Keratinocyte (primary cell): ENCODE data around the gene GJE1. TPM values are rescaled to one million over a fixed set of nuclear protein-coding genes. Genes with fewer than 3 reads are reported as not detected.

ENCODE experiments used
- DNase-seq: peaks from one replicate; pipeline ENCODE4 v3.0.0-alpha.2; 2011; ENCODE audit warnings: low read depth, missing footprints, low spot score
- FAIRE-seq: peaks from 2 replicates; lab custom pipeline; 2011; peaks lifted over from hg19 to GRCh38; lab: Jason Lieb, UNC
- H2AFZ ChIP-seq: 2 replicates; pipeline ENCODE4 v1.6.0; 2012; ENCODE audit warnings: low read length, control low read depth, inconsistent platforms; ENCODE audit not compliant: control insufficient read depth
- H3K27ac ChIP-seq: 2 replicates; pipeline ENCODE4 v1.5.1; 2011; ENCODE audit warnings: low read length; ENCODE audit not compliant: control insufficient read depth, insufficient read depth
- H3K27me3 ChIP-seq: 3 replicates; pipeline ENCODE4 v1.6.0; 2011; ENCODE audit warnings: low read length; ENCODE audit not compliant: control insufficient read depth, insufficient read depth; ENCODE audit errors: extremely low read depth
- H3K36me3 ChIP-seq, 2 experiments: 2 replicates in 1 of 2; 3 replicates in 1 of 2; pipeline ENCODE4 v1.5.1; 2011; ENCODE audit warnings: low read length in 2 of 2, mild to moderate bottlenecking in 1 of 2; ENCODE audit not compliant: control insufficient read depth in 2 of 2, insufficient read depth in 2 of 2; ENCODE audit errors: extremely low read depth in 1 of 2
- H3K4me1 ChIP-seq: 3 replicates; pipeline ENCODE4 v1.5.1; 2011; ENCODE audit warnings: low read length; ENCODE audit not compliant: control insufficient read depth, insufficient read depth; ENCODE audit errors: extremely low read depth
- H3K4me2 ChIP-seq: 3 replicates; pipeline ENCODE4 v1.6.0; 2011; ENCODE audit warnings: low read depth, low read length; ENCODE audit not compliant: control insufficient read depth, insufficient read depth; ENCODE audit errors: extremely low read depth
- H3K4me3 ChIP-seq, 3 experiments: fragments of 200-600 bp in 1 of 3; sonication (generic) in 1 of 3; 2 replicates in 2 of 3; 3 replicates in 1 of 3; pipeline ENCODE4 v1.5.1; 2011 to 2016; ENCODE audit warnings: low read length in 3 of 3, mild to moderate bottlenecking in 3 of 3, control low read depth in 2 of 3, inconsistent platforms in 1 of 3, low read depth in 1 of 3, mixed read lengths in 1 of 3, mixed run types in 1 of 3, moderate library complexity in 1 of 3; ENCODE audit not compliant: control insufficient read depth in 2 of 3, insufficient read depth in 2 of 3; ENCODE audit errors: extremely low read depth in 1 of 3
- H3K79me2 ChIP-seq: 2 replicates; pipeline ENCODE4 v1.6.0; 2012; ENCODE audit warnings: low read length; ENCODE audit not compliant: control insufficient read depth, insufficient read depth
- H3K9ac ChIP-seq: 3 replicates; pipeline ENCODE4 v1.6.0; 2011; ENCODE audit warnings: low read length; ENCODE audit not compliant: control insufficient read depth, insufficient read depth; ENCODE audit errors: extremely low read depth
- H3K9me1 ChIP-seq: 3 replicates; pipeline ENCODE4 v1.6.0; 2011; ENCODE audit warnings: low read length; ENCODE audit not compliant: control insufficient read depth, insufficient read depth; ENCODE audit errors: extremely low read depth
- H3K9me3 ChIP-seq: 2 replicates; pipeline ENCODE4 v1.5.1; 2012; ENCODE audit warnings: low read depth, low read length; ENCODE audit not compliant: control insufficient read depth
- H4K20me1 ChIP-seq: 3 replicates; pipeline ENCODE4 v1.6.0; 2011; ENCODE audit warnings: low read length; ENCODE audit not compliant: control insufficient read depth, insufficient read depth; ENCODE audit errors: extremely low read depth
- CTCF ChIP-seq, 3 experiments: IDR thresholded peaks in 1 of 3; conservative IDR thresholded peaks in 1 of 3; optimal IDR thresholded peaks in 1 of 3; 2 replicates in 2 of 3; 3 replicates in 1 of 3; pipeline versions ENCODE3 to v1.5.1; 2011; ENCODE audit warnings: low read length in 3 of 3, mild to moderate bottlenecking in 3 of 3, moderate library complexity in 2 of 3, control low read depth in 1 of 3, inconsistent platforms in 1 of 3; ENCODE audit not compliant: insufficient read depth in 2 of 3; ENCODE audit errors: extremely low read depth in 1 of 3
- EZH2 ChIP-seq: IDR thresholded peaks from one replicate; pipeline ENCODE4 v1.6.1; 2012; ENCODE audit warnings: inconsistent platforms, mild to moderate bottlenecking, low read length, moderate library complexity
- dilution Hi-C: fragments of 300-500 bp; cut with MboI; formaldehyde crosslinking; loops from one replicate; pipeline ENCODE4 v1.7.0; 2020; ENCODE audit warnings: low sequenced_read_pairs; ENCODE audit not compliant: extremely low pct_ligation_motif_present
- polyA plus RNA-seq, 5 experiments: library from polyadenylated mRNA; depleted of rRNA in 3 of 5; stranded (reverse) in 3 of 5; stranded (forward) in 1 of 5; unstranded in 1 of 5; fragments of >200 nt; gene quantifications; 1 replicate in 1 of 5; 2 replicates in 3 of 5; 3 replicates in 1 of 5; pipeline versions ENCODE4 v1.2.1 to v1.2.3, GENCODE V29; 2011 to 2012; ENCODE audit warnings: missing spikeins in 2 of 5, low read depth in 1 of 5, low replicate concordance in 1 of 5

GJE1 gene
- polyA plus RNA-seq, 1 donor (not counting 4 experiments of a cell fraction or from before 2014, with no cell fraction given): not detected

GRCh38 chr6:142162780-142163179 lies 30.1 kb downstream of the GJE1 start:
- dilution Hi-C loops: no loop called here
- Histone ChIP-seq H3K36me3 (peaks cover 0 to 2% of the 10 kb centered on the region in 2 experiments), H3K4me3 (no peak overlapping the region), H3K9ac (no peak overlapping the region), H3K4me2 (no peak overlapping the region), H3K4me1 (no peaks in the 10 kb centered on the region), H3K27me3 (no peaks in the 10 kb centered on the region), H3K9me1 (no peaks in the 10 kb centered on the region), H3K9me3 (no peaks in the 10 kb centered on the region), H2AFZ (no peak overlapping the region), H3K27ac (no peak overlapping the region), H4K20me1 (no peaks in the 10 kb centered on the region), H3K79me2 (peaks cover 70% of the 10 kb centered on the region)
- TF ChIP-seq CTCF (optimal IDR thresholded peaks at IDR 0.05 in 1 of 3, IDR thresholded peaks at IDR 0.05 in 1 of 3, conservative IDR thresholded peaks at IDR 0.05 in 1 of 3; ENCODE audit: extremely low read depth in 1 of 3, insufficient read depth in 2 of 3, low read length in 3 of 3) (no peak), EZH2 (no peak)
- no peak for FAIRE-seq
- no peak for DNase-seq

- no peak overlapping the region for H2AFZ ChIP-seq
- H3K9me1 ChIP-seq: no peaks in the 10 kb centered on the region
- no peaks in the 10 kb centered on the region for H4K20me1 ChIP-seq
- no peak for FAIRE-seq
- H3K4me3 ChIP-seq: no peak overlapping the region
- no peaks in the 10 kb centered on the region for H3K9me3 ChIP-seq
- dilution Hi-C loops: no loop called here
- H3K79me2 ChIP-seq: peaks cover 49% of the 10 kb centered on the region
- no peak for TF ChIP-seq CTCF (optimal IDR thresholded peaks at IDR 0.05 in 1 of 3, IDR thresholded peaks at IDR 0.05 in 1 of 3, conservative IDR thresholded peaks at IDR 0.05 in 1 of 3; ENCODE audit: extremely low read depth in 1 of 3, insufficient read depth in 2 of 3, low read length in 3 of 3)
- no peak for TF ChIP-seq EZH2
- DNase-seq: no peak
- H3K27ac ChIP-seq: no peak overlapping the region
- H3K36me3 ChIP-seq: peaks cover 0 to 2% of the 10 kb centered on the region in 2 experiments
- H3K9ac ChIP-seq: no peak overlapping the region
- no peak overlapping the region for H3K4me2 ChIP-seq
- no peaks in the 10 kb centered on the region for H3K27me3 ChIP-seq
- no peaks in the 10 kb centered on the region for H3K4me1 ChIP-seq
Observed at GRCh38 chr6:142165227-142165626, 32.5 kb downstream of the GJE1 start.
